ENCODE data around the gene SNCAIP.
"Not testable (repeated sequence)": the region's sequence is repeated elsewhere in the genome, so short reads cannot be mapped to it uniquely, and the experiment has no call there.

The SNCAIP gene

DNA sequence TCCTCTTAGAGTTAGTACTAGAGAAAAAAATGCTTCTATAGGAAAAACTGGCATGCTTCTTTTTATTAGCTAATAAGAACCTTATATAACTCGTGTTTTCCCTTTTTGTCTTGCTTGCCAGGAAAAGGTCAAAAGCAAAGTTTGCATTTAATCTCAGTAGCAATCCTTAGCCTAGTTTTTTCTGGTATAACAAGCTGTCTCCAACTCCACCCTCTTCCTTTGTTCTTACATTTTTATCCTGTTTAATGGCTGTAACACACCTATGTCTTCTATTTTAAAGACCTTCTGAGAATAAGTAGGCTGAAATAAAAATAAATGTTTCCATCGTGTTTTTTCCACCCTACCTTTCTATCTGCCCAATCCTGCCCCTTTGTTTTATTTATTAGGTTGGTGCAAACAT is 158.3 kb downstream of the SNCAIP start:
- DNase-seq, result no peak

DNA sequence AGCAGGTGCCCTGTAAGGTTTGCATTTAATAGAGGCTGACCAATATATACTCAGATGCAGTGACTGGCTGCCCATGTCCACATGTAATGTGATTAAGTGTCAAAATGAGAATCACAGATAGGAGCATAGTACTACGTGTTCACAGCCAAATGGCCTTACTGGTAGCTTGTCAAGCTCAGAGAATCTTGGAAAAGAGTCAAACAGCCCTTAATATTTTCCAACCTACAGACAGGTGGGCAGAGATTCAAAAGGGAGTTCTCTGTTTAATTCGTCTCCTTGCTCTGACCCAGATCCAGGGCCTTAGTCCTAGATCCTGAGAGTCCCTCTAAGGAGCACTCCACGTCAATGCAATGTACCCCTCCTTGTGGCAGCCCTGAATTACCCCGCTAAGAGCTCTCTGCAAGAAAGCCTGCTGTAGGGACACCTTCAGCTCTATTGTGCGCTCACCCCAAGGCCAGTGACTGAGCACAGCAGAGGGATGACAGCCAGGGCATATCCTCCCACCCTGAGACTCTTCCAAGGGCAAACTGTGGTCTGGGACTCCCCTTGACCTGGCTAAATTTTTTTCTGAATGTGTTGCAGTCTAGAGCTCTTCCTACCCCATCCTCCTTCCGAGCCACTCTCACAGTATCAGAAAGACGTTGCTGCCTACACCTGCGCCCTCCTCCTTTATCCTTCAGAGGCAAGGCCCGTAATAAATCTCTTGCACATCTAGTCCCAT is 159.2 kb downstream of the SNCAIP start:
- DNase-seq, result no peak

DNA sequence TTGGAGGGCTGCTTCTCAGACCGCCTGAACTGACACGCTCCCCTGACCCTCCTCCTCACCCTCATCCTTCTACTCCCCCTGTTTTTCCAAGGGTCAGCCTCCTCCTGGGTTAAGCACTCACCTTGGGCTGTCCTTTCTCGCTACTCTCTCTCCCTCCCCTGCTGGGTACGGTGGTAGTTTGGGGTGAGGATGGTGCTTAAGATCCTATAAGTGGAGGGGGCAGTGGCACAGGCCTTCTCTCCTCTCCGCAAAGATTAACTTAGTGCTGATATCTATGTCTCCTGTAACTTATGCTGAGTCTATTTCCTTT is 159.7 kb downstream of the SNCAIP start:
- DNase-seq, result no peak

DNA sequence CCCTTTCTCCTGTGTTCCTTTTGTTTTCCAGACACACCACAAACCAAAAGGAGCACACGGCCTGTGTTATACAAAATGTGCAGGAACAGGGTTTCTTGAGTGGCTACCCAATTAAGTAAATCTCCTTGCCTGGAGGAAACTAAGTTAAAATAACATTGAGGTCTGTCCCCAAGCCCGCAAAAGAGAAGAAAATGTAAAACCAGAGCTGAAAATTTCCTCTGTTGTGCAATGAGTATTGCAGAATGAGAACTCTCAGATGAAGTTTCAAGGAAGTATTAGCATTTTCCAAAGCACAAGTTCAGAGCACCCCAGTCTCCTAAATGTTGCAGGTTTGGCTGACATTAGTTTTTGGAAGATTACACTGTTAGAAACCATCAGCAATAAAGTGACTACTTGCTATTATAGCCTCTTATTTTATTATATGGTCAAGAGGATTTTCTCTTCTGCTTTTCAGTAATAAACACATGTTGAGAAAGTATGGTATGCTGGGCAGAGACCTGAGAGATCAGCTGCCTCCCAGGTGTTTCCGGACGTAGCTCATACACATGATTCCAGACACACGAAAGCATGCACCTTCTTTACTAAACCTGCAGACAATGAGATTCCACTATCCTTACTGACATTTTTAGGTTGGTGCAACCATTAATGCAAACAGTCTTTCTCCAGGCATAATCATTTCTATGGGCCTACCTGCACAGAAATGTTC is 161.3 kb downstream of the SNCAIP start:
- no peak for DNase-seq

DNA sequence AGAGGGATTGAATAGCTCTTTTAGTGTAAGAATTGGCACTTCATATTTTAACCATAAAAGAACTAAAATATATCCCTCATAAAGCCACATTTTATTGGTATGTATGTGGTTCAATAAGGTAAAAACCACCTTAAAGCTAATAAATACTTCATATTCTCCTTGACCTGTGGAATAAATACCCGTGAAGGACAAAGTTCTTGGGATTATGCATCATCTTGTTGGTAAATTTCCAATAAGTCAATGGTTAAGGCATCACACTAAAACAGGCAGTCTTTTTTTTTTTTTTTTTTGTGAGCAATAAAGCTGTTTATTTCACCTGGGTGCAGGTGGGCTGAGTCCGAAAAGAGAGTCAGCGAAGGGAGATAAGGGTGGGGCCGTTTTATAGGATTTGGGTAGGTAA is 161.9 kb downstream of the SNCAIP start:
- DNase-seq, result no peak

DNA sequence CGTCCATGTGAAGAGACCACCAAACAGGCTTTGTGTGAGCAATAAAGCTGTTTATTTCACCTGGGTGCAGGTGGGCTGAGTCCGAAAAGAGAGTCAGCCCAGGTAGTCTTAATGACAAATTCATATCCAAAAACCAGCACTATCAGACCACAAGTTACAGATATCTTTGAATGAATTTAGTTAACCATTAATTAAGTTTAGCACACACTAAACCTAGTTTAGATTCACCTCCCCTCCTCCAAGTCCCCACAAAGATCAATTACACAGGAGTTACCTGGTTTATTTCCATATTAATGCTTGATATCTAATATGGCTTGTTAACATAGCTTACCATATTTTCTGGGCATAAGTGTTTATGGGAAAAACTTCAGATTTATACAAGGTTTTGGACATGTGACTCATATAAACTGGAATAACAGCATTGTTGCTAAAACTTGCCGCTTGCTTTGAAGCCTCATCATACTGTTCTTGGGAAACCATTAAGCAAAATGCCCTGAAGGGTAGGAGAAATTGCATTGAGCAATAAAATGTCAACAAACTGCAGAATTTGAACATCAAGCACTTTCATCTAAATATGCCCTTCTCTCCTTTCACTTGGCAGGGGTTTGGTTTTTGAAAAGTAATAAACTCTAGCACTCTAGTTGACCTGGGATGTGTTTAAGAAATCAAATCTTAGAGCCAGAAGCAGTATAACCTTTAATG is 166.9 kb downstream of the SNCAIP start:
- DNase-seq, result no peak

DNA sequence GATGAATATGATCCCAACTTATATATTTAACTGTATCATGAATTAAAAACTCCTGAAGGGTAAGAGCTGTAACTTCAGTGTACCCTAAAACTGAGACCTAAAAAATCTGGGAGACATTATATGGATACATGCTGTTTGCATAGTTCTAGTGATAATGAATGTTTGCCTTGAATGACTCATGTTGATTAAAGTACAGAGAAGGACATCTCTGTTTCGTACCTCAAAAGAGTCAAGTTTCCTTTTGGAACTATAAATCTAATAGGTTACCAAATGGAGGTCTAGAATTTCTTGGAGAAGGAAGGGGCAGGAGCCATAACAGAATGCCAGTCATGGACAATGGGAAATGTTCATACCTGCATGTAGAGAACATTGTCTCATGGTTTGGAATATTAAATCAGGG is 168.1 kb downstream of the SNCAIP start:
- no peak for DNase-seq

DNA sequence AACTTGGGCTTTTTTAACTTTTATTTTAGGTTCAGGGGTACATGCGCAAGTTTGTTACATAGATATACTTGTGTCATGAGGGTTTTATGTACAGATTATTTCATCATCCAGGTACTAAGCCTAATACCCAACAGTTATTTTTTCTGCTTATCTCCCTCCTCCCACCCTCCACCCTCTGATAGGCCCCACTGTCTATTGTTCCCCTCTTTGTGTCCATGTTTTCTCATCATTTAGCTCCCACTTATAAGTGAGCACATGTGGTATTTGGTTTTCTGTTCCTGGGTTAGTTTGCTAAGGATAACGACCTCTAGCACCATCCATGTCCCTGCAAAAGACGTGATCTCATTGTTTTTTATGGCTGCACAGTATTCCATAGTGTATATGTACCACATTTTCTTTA is 172.1 kb downstream of the SNCAIP start:
- DNase-seq, result no peak

DNA sequence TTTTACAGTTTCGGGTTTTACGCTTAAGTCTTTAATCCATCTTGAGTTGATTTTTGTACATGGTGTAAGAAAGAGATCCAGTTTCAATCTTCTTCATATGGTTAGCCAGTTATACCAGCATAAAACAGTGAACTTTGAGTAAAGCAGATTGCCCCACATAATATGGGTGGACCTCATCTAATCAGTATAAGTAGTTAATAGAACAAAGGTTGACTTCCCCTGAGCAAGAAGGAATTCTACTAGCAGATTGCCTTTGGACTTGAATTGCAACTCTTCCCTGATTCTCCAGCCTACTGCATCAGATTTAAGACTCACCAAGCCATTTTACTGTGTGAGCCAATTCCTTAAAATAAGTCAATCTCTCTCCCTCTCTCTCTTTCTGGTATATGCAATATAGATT is 173.2 kb downstream of the SNCAIP start:
- DNase-seq, result no peak

DNA sequence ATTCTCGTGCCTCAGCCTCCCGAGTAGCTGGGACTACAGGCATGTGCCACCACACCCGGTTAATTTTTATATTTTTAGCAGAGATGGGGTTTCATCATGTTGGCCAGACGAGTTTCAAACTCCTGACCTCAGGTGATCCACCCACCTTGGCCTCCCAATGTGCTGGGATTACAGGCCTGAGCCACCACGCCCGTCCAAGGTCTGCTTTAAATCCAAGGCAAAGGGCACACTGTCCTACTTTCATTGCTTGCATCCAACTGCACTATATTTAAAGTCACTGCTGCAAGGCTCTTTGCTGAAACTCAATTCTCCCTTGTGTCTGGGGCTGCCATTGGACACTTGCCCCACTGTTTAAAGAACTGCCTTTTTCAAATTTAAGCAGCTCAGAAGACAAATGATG is 174.6 kb downstream of the SNCAIP start:
- DNase-seq, result not testable (repeated sequence)

DNA sequence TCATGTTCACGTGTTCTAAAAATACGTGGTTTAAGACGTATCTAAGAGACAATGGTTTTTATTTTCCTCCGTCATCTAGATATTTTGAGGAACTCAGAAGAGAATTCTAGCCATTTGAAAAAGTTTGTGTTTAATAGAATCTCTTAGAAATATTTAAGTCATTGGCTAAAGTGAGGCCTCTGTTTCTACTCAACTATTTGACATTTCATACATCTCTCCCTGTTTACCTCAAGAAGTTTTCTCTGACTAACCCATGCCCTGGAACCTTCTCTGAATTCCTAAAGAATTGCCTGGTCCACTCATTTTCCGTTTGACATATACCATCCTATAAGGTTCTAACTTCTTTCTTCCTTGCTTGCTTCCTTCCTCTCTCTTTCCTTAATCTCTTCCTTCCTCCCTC is 178.7 kb downstream of the SNCAIP start:
- DNase-seq, result no peak

DNA sequence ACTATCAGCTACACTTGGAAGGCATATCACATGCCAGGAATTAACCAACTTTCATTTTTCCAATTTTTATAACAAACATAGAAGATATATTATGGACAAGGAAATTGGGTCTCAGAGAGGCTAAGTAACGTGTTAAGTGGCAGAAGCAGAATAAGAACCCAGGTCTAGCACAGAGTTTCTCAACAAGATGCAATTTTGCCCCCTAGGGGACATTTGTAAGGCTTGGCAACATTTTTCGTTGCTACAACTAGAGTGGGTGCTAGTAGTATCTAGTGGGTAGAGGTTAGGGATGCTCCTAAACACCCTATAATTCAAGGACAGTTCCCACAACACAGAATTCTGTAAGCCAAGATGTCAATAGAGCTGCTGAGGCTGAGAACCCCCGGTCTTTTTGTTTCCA is 180.6 kb downstream of the SNCAIP start:
- no peak for DNase-seq

DNA sequence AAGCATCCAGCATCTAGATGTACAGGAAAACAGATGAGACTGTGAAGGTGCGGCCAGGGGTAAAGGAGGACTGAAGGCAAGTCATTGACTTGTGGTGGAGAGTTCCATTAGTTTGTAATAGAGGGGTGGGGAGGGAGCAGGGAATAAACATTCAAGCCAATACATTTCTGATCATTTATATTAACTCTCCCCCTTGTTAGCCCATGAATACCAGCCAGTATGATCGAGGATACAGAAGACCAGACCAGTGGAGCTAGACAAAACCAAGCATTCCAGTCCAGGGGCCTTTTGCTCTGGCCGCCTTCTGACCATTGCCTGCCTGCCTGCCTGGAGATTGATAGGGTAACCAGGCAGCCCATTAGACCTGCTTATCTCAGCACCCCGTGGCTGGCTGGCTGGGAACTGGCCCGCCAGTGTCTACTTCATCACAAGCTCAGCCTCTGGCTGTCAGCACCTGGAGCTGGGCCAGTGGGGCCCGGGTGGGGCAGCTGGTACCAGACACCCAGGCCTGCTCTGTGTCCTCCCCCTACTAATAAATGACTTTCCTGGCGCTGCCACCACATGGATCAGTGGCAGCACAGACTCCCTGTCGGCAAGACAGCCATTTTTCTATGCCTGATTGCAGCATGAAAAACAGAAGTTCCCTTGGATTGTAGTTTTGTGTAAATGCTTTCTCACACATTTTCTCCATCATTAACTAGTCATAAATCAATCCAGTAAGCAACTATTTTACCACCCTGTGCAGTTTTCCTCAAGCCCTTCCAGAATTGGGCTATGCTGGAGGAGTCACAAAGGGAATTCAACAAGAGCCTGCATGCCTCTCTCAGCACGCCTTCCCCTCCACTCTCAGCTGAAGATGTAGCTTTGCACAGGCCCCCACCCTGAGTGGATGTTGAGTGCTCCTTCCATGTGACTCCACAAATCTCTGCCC is 181.3 kb downstream of the SNCAIP start:
- DNase-seq, result no peak

DNA sequence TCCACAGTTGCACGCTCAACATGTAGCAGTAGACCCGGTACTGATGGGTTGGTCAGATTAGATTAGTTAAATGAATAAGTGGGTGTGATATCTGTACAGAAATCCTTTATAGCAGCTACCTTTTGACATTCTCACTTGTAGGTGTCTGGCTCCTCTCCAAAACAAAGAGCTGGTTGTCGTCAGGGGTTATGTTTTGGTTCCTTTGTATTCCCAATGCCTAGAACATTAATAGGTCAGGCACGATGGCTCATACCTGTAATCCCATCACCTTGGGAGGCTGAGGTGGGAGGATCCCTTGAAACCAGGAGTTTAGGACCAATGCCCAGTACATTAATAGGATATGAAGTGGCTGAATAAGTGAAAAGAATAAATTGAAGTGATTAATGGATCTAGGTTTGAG is 182.1 kb downstream of the SNCAIP start:
- no peak for DNase-seq

DNA sequence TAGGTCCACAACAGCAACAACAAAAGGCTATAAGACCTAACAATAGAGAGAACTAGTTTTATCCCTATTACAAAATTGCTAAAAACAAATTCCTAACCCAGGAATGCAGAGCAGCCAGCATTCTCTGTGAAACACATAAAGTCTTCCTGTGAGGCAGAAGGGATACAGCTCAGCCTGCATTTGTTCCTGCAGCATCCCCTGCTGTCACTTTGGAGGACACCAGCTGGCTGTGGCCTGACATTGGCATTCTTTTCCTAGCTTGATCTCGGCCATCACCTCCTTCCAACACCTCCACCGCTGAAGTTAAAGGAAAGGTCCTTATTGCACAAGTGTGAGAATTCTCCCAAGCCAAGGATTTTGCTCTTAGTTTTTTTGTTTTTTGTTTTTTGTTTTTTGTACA is 186.1 kb downstream of the SNCAIP start:
- no peak for DNase-seq

DNA sequence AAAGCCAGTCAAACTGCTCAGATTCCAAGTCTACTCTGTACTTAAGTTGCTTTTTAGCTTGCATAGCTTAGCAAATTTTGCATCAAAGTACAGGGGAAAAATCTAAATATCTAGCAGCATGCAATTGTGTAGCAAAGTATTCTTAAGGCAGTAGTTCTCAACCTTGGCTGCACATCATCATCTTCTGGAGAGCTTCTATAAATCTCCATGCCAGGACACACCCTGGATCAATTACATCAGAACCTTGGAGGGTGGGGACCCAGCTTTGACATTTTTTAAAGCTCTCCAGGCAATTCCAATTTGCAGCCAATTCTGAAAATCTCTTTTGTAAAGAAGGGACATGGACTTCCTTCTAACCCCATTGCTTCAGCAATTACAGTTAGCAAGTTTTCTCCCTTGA is 187.5 kb downstream of the SNCAIP start:
- no peak for DNase-seq

DNA sequence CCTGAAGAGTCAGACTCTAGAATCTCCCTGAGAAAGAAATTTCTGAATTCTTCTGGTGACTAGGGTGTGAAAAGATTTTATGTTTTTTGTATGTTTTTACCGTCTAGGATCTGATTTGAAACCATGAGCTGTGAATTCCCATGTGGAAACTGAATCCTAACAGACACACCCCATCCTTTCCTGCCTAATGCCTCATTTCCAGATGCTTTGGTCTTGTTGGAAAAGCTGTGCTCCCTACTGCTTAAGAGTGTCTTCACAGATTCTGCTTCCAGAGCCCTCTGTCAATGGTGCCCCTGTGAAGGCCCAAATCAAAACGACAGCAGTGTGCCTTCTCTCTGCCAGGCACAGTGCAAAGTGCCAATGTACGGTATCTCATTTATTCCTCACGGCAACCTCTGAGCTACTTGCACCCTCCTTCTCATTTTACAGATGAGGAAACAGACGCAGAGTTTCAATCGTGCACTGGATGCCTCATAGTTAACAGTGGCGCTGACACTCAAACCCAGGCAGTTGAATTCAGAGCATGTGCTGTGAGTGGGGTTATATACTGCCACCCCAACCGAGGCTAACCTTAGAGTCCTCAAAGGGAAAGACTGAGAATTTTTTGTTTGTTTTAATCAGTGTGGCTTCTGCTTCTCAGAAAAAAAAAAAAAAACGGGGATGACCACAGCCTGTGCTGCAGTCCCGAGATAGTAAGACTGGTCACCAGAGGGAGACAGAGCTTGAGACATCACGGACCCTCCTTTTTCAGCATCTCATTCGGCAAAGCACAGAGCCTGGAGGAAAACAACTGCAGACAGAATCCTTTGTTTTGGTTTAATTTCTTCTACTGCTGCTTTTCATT is 188.4 kb downstream of the SNCAIP start:
- no peak for DNase-seq

DNA sequence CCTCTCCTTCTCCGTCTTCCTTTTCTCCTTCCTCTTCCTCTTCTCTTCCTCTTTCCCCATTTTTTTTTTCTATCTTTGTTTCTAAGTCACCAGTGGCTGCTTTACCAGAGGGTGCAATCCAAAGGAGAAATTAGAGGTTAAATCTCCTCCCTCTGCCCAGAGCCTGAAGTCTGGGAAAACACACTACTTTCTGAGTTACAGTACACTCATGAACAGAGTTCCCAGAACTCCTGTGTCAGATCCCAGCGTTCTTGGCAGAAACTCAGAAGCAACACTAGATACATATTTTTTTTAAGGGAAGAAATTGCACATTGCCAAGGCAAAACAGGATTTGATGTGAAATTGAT is 189.0 kb downstream of the SNCAIP start:
- DNase-seq, result no peak

DNA sequence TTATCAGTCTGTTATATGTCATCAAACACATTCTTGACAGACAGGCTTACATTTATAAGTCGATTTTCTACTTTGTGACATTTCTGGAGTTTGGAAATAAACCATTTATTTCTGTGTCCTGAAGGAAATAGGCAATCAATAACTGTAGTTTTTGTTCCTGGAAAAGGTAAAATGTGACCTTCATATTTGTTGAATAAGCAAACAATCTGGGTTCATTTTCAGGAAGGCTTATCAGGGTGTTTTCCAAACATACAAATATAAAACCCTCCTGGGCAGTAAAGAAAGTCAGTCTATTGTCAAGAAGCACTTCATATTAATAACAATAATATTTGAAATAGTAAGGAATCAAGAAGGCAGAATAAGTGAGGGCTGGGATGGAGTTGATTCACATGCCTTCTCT is 195.0 kb downstream of the SNCAIP start:
- DNase-seq, result no peak

DNA sequence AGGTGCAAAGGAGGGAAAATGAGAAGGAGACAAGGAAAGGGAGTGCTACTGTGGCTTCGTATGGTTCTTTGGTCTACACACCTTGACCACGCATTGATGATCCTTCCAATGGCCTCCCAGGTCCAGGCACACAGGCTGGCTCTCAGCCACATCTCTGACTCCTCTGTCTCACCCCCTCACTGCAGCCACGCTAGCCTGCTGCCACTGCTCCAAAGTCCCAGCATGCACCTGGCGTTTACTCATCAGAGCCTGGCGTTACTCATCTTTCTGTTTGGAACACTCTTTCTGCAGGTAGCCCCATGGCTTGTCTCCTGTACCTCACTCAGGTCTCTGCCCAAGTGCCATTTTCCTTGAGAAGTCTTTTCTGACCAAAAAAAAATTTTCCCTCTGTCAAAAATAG is 195.5 kb downstream of the SNCAIP start:
- no peak for DNase-seq

DNA sequence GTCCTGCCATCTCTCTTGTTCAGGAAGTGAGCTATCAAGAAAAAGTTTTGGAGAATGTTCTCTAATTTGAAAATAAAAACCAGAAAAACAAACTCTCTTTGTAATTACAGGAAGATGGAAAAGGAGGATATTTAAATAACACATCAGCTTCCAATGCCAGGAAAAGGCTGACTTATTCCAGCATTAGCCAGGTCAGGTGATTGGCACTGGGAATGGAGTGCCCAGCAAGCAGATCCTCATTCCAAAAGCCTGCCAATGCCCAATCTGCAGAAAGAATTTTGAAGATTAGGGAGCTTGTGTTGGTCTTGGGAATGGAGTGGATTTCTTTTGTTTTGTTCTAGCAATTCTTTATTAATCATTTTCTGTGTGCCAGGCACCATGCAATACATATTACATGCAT is 196.6 kb downstream of the SNCAIP start:
- no peak for DNase-seq
